ENCODE results near the gene YBX3. TPM values are rescaled to one million over a fixed set of nuclear protein-coding genes. Genes with fewer than 3 reads are reported as not detected.

Gene YBX3
- polyA plus RNA-seq, 1 donor (not counting 4 experiments of a cell fraction or from before 2014, with no cell fraction given) = 170 TPM

- no peak for DNase-seq (ENCODE audit: low read depth, low spot score)
- peak; percentile 34 for FAIRE-seq
These were observed 29.9 kb upstream of the YBX3 start for GRCh38 chr12:10753059-10753458.

DNA sequence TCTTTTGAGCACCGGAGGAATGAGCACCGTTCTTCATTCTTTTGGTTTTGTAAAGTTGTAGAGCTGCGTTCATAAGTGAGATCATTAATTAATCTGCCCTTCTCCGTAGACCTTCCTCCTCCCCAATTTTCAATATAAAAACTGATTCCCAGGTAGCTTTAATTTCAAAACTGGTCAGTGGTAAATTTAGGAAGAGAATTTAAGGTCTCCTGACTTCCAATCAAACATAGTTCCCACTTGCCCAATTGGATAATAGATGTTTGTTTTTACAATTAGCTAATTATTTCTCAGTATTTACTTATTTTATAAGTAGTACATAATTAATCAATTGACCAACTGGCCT lies 27.2 kb upstream of the YBX3 start:
- Histone ChIP-seq H2AFZ (ENCODE audit: control insufficient read depth, low read length) (peak overlapping the region; percentile 60), H3K4me2 (ENCODE audit: control insufficient read depth, extremely low read depth, insufficient read depth, low read depth, low read length) (peak overlapping the region; percentile 70), H3K9ac (ENCODE audit: control insufficient read depth, extremely low read depth, insufficient read depth, low read length) (no peak overlapping the region), H4K20me1 (ENCODE audit: control insufficient read depth, extremely low read depth, insufficient read depth, low read length) (no peaks in the 10 kb centered on the region), H3K9me1 (ENCODE audit: control insufficient read depth, extremely low read depth, insufficient read depth, low read length) (no peaks in the 10 kb centered on the region), H3K79me2 (ENCODE audit: control insufficient read depth, insufficient read depth, low read length) (no peaks in the 10 kb centered on the region), H3K27ac (ENCODE audit: control insufficient read depth, insufficient read depth, low read length) (no peak overlapping the region), H3K4me3 (ENCODE audit: control insufficient read depth in 2 of 3, extremely low read depth in 1 of 3, insufficient read depth in 2 of 3, low read depth in 1 of 3, low read length in 3 of 3) (no peak overlapping the region), H3K9me3 (ENCODE audit: control insufficient read depth, low read depth, low read length) (no peaks in the 10 kb centered on the region), H3K36me3 (ENCODE audit: control insufficient read depth in 2 of 2, extremely low read depth in 1 of 2, insufficient read depth in 2 of 2, low read length in 2 of 2) (no peaks in the 10 kb centered on the region), H3K27me3 (ENCODE audit: control insufficient read depth, extremely low read depth, insufficient read depth, low read length) (no peaks in the 10 kb centered on the region), H3K4me1 (ENCODE audit: control insufficient read depth, extremely low read depth, insufficient read depth, low read length) (peaks cover 8% of the 10 kb centered on the region)
- DNase-seq (ENCODE audit: low read depth, low spot score) = no peak
- no peak for TF ChIP-seq EZH2 (IDR thresholded peaks at IDR 0.05; ENCODE audit: low read length)
- no peak for TF ChIP-seq CTCF (optimal IDR thresholded peaks at IDR 0.05 in 1 of 3, IDR thresholded peaks at IDR 0.05 in 1 of 3, conservative IDR thresholded peaks at IDR 0.05 in 1 of 3; ENCODE audit: extremely low read depth in 1 of 3, insufficient read depth in 2 of 3, low read length in 3 of 3)
- no peak for FAIRE-seq
- dilution Hi-C loops (cut with MboI; ENCODE audit: extremely low pct_ligation_motif_present, low sequenced_read_pairs) = no loop called here

More at GRCh38 chr12:10753059-10753458, 29.9 kb upstream of the YBX3 start:
- Histone ChIP-seq H3K9me3 (ENCODE audit: control insufficient read depth, low read depth, low read length) (peaks cover 5% of the 10 kb centered on the region), H3K36me3 (ENCODE audit: control insufficient read depth in 2 of 2, extremely low read depth in 1 of 2, insufficient read depth in 2 of 2, low read length in 2 of 2) (no peaks in the 10 kb centered on the region), H3K4me2 (ENCODE audit: control insufficient read depth, extremely low read depth, insufficient read depth, low read depth, low read length) (no peak overlapping the region), H2AFZ (ENCODE audit: control insufficient read depth, low read length) (no peak overlapping the region), H4K20me1 (ENCODE audit: control insufficient read depth, extremely low read depth, insufficient read depth, low read length) (no peaks in the 10 kb centered on the region), H3K4me3 (ENCODE audit: control insufficient read depth in 2 of 3, extremely low read depth in 1 of 3, insufficient read depth in 2 of 3, low read depth in 1 of 3, low read length in 3 of 3) (no peak overlapping the region), H3K27ac (ENCODE audit: control insufficient read depth, insufficient read depth, low read length) (no peak overlapping the region), H3K4me1 (ENCODE audit: control insufficient read depth, extremely low read depth, insufficient read depth, low read length) (peaks cover 8% of the 10 kb centered on the region), H3K9ac (ENCODE audit: control insufficient read depth, extremely low read depth, insufficient read depth, low read length) (no peak overlapping the region), H3K9me1 (ENCODE audit: control insufficient read depth, extremely low read depth, insufficient read depth, low read length) (no peaks in the 10 kb centered on the region), H3K27me3 (ENCODE audit: control insufficient read depth, extremely low read depth, insufficient read depth, low read length) (no peaks in the 10 kb centered on the region), H3K79me2 (ENCODE audit: control insufficient read depth, insufficient read depth, low read length) (no peaks in the 10 kb centered on the region)
- TF ChIP-seq CTCF (optimal IDR thresholded peaks at IDR 0.05 in 1 of 3, IDR thresholded peaks at IDR 0.05 in 1 of 3, conservative IDR thresholded peaks at IDR 0.05 in 1 of 3; ENCODE audit: extremely low read depth in 1 of 3, insufficient read depth in 2 of 3, low read length in 3 of 3) = no peak
- TF ChIP-seq EZH2 (IDR thresholded peaks at IDR 0.05; ENCODE audit: low read length) = no peak
- dilution Hi-C loops (cut with MboI; ENCODE audit: extremely low pct_ligation_motif_present, low sequenced_read_pairs) = no loop called here
